ENCODE measurements around the gene SPINT3.
"Not testable (repeated sequence)": the region's sequence is repeated elsewhere in the genome, so short reads cannot be mapped to it uniquely, and the experiment has no call there.

Gene SPINT3

DNA sequence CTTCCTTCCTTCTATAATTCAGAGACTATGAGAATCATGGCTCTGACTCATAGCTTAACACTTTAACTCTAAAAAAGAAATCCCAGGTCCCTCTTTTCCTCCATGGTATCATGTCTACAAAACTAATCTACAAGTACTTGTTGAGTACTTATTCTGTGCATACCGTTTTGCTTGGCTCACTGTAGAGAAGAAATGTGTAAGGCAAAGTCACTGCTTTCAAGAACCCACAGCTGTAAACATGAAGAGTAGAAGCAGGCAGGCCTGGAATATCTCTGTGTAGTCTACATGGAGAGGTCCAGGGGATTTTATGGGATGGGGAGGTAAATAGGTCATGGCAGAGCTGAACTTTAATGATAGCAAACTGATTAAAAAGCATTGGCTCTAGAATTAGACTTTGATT lies 13.8 kb downstream of the SPINT3 start:
- no peak for DNase-seq

DNA sequence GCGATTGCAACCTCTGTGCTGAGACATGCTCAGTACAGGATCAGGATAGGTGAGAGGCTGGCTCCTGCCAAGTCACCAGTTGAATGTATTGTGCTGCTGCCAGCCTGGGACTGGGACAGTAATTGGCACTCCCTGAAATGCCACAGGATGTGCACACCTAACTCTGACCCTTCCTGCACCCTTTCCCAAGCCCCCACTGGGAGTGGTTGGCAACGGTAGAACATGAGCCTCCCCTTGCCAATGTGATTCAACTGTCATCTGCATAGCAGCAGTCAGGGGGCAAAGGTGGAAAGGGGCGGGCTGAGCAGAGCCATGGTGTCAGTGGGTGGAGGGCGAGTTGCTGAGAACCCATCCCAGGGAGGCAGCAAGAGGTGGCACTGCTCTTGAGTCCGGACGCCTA lies 15.4 kb downstream of the SPINT3 start:
- DNase-seq, result no peak

DNA sequence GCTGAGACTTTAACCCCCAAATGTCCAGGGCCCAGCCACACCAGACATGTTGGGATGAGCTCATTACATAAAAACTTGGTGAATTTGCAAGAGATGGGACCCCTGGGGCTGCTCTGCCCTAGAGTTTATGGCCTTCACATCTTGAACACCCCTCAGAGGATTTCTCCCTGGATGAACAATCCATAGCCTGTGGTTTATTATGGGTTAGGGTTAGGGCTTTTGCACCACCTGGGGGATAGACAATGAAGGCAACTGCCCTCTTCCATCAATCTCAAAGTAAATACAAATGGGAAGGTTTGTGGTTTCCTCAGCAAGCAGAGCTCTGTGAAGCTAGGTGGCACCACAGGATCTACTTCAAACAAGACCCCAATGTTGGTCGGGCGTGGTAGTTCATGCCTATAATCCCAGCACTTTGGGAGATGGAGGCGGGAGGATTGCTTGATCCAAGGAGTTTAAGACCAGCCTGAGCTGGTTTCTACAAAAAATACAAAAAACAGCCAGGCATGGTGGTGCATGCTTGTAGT lies 17.4 kb downstream of the SPINT3 start:
- DNase-seq, result no peak

DNA sequence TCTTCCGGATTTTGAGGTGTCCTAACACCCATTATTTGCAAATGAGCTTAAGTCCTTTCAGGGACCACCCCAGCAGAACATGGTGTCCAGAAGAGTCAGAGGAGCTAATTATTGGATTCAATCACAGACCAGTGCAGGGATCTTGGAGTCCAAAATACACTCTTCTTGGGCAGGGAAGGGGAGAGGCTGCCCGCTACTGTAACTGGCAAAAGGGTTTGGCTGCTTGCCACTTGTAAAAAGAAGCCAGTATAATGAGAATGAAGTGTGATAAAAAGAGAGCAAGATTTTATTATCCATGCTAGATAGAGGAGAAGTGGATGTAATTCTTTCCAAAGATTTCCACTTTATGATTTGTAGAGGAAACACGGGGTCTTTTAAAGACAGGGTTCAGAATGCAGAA lies 19.3 kb downstream of the SPINT3 start:
- DNase-seq, result no peak

DNA sequence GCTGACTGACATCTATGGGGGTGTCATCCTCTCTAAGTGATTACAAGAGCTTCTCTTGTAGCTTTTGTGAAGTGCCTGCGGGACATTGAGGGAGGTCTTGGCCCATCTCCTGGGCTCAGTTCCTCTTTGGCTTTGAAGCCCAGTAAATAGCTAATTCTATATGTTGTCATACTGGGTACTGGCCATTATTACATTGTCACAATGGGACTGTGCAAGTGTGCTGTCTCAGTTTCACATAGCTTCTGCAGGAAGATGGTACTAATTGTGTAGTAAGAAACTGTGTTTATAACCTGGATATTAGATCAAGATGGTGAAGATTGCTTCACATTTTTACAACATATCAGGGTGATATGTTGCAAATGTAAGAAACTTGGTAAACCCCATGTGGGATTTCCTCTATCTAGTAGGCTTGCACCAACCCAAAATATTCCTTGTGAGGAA lies 19.9 kb downstream of the SPINT3 start:
- no peak for DNase-seq

DNA sequence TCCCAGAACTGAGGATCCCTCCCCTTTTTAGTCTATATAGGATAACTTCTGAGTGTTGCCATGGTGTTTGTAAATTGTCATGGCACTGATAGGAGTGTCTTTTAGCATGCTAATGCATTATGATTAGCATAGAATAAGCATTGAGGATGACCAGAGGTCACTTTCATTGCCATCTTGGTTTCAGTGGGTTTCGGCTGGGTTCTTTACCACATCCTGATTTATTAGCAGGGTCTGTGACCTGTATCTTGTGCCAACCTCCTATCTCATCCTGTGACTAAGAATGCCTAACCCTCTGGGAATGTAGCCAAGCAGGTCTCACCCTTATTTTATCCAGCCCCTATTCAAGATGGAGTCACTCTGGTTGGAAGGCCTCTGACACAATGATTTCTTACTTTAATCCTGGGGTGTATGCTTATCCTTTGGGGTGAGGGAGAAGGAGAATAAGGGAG lies 26.3 kb downstream of the SPINT3 start:
- DNase-seq, result no peak

DNA sequence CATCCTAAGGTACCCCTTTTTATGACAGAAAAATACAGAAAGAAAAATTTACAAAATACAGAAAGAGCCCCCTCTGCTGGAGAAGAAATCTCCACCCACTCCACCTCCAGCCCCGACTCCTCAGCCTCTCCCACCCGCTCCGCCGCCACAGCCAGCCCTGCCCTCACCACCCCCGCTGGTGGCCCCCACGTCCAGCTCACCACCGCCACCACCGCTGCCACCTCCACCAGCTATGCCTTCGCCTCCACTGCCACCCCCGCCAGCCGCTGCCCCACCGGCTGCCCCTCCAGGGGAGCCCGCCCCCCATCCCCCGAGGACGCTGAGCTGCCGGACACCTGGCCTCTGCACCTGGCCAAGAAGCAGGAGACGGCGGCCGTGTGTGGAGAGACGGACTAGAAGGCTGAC lies 28.2 kb downstream of the SPINT3 start:
- DNase-seq, result no peak

DNA sequence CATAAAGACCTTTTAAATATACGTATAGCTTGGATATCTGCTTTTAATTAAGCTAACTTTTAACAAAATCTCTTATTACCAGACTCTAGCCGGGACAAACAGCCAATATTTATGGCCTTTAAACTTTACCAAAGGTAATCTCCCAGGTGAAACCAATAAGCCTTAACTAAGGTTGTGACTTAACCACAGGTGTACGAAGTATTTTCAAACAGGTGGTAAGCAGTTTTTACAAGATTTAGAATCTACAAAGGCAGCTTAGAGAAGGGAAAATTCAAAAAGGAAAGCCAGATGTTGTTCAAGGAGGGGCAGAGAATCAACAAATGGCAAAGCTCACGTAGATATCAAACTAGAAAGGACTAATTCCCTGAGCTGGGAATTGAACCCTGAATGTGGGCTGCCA lies 30.0 kb downstream of the SPINT3 start:
- DNase-seq, result no peak

DNA sequence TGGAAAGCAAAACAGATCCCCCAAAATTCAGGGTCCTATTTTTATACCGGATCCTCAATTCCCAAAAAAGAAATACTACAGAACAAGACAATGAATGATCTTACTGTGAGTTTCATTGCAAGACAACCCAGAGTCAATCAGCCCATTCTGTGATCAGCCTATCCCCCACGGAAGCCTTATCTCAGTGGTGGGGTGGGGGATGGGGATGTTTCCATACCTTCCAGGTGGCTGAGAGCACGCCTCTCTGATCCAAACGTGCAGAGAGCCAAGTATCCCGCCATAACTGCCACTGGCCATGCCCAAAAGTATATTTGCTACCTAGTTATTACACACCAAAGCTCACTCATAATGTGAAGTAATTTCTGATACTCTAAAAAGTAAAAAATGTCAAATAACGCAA lies 30.7 kb downstream of the SPINT3 start:
- no peak for DNase-seq

DNA sequence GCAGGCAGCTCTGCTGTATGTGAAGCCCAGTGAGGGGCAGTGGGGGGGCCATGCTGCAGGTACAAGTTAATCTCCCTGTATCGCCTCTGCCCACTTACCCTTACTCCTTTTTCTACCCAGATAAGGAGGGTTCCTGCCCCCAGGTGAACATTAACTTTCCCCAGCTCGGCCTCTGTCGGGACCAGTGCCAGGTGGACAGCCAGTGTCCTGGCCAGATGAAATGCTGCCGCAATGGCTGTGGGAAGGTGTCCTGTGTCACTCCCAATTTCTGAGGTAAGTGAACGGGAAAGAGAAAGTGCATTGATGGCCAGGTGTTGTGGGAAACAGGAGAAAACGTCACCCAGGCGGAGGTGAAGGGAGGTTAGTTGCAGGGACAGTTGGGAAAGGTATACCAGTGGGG lies 35.6 kb downstream of the SPINT3 start:
- no peak for DNase-seq

DNA sequence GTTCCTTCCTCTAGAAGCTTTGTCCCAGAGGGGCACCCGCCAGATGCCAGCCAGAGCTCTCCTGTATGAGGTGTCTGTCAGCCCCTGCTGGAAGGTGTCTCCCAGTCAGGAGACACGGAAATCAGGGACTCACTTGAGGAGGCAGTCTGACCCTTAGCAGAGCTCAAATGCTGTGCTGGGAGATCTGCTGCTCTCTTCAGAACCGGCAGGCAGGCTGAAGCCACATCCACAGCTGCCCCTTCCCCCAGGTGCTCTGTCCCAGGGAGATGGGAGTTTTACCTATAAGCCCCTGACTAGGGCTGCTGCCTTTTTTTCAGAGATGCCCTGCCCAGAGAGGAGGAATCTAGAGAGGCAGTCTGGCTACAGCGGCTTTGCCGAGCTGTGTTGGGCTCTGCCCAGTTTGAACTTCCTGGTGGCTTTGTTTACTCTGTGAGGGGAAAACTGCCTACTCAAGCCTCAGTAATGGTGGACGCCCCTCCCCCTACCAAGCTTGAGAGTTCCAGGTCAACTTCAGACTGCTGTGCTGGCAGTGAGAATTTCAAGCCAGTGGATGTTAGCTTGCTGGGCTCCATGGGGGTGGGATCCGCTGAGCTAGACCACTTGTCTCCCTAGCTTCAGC lies 37.8 kb downstream of the SPINT3 start:
- DNase-seq, result not testable (repeated sequence)

DNA sequence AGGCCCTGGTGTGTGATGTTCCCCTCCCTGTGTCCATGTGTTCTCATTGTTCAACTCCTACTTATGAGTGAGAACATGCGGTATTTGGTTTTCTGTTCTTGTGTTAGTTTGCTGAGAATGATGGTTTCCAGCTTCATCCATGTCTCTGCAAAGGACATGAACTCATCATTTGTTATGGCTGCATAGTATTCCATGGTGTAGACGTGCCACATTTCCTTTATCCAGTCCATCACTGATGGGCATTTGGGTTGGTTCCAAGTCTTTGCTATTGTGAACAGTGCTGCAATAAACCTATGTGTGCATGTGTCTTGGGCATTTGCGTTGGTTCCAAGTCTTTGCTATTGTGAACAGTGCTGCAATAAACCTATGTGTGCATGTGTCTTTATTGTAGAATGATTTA lies 43.1 kb downstream of the SPINT3 start:
- not testable (repeated sequence) for DNase-seq

DNA sequence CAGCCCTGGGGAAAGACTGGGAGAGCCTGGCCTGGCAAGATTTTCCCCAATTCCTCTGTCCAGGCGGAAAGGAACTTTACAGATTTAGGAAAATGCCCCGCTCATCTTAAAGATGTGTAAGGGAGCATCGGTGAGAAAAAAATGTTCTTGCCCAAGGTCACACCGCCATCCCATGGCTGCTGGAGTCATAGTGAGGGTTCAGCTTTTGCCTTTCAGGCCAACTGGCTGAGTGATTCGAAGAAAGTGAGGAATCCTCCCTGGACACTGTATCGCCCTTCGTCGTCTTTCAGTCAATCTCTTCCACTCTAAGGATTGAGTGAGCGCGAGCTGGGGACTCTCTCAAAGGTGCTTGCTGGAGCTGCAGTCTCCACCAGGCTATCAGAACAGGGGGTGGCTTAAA lies 44.5 kb downstream of the SPINT3 start:
- no peak for DNase-seq

DNA sequence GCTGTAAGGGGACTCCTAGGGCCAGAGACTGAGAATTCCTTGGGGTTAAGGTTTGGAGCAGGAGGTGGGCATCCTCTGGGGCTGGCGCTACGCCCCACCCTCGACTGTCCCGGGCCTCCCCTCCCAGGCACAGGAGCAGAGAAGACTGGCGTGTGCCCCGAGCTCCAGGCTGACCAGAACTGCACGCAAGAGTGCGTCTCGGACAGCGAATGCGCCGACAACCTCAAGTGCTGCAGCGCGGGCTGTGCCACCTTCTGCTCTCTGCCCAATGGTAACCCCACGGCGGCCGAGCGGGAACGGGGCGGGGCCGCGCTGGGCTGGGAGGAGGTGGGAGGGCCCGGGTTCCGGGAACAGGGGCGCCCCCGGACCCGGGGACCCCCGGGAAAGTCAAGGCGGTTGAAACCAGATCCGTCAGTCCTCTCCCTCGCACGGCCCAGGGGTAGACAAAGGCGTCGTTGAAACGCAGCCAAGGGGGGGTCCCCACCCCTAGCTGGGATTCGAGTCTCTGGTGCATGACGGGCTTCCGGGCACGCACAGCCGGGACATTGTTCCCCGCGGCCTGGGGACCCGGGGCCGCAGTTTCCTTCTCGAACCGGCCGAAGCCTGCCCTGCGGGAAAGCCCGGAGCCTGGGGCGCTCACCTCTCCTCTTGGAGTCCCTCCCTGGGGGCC lies 45.0 kb downstream of the SPINT3 start:
- no peak for DNase-seq

DNA sequence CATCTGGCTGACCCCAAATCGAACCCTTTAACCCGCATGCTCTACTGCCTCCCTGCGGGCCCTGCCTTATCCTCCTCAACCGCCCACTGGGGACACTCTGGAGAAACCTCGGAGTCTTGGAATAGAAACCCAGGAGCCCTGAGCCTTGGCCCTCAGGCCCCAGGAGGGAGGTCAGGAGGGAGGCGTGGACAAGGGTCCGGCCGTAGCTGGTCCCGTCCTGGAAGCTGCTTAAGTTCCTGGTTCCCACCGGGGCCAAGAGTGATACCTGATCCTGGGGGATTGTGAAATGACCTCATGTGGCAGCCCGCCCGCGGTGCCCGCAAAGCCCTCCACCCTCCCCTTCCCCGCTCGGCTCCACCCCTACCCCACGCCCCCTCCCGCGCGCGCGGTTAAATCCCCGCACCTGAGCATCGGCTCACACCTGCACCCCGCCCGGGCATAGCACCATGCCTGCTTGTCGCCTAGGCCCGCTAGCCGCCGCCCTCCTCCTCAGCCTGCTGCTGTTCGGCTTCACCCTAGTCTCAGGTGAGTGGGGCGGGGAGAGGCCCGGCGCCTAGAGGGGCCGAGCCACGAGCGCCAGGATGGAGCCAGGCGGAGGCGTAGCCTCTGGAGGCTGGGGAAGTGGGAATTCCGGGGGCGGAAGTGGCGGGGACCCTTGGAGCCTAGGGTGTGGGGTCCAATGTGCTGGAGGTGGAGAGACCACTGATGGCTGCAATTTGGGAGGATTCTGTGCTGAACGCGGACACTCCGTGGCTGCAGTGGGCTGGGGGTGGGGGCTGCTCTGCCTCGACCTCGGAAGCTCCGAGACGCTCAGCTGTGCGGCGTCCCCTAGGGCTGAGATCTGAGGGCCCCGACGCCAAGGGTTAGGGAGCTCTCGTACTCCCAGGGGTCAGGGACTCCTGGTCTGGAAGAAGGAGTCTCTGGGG lies 45.8 kb downstream of the SPINT3 start, which contains the start of gene WFDC2:
WFDC2 (plus strand) TSS at position 418 of the 926 bp plus-strand sequence; CDS start at position 447, 29 bp downstream.
- no peak for DNase-seq

DNA sequence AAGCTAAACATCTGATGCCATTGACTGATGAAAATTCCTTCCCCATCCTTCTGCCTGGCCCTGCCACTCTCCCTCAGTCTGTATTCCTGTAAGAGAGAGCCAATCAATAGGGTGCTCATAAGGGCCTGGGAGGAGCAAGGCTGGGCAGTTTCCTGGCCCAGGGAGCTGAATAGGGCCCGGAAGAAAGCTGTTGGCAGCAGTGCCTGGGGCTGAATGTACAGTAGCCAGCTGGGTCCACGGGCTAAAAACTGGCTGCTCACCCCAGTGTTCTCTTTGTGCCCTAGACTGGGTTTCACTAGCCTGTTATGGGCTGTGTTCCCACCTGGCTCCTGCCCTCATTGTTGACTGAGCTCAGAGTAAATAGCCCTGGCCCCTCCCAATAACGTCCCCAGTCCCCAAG lies 47.6 kb downstream of the SPINT3 start:
- no peak for DNase-seq

DNA sequence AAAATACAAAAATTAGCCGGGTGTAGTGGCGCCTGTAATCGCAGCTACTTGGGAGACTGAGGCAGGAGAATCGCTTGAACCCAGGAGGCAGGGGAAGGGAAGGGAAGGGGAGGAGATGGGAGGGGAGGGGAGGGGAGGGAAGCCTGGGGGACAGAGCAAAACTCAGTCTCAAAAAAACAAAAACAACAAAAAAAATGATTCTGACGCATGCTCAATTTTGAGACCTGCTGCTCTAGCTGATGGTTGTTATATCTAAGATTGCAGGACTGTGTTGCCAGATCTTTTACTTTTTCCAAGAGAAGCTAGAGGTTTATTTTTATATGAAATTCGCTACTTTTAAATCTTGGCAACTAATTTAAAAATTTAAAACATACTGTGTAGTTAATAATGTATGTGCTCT lies 48.2 kb downstream of the SPINT3 start:
- no peak for DNase-seq

DNA sequence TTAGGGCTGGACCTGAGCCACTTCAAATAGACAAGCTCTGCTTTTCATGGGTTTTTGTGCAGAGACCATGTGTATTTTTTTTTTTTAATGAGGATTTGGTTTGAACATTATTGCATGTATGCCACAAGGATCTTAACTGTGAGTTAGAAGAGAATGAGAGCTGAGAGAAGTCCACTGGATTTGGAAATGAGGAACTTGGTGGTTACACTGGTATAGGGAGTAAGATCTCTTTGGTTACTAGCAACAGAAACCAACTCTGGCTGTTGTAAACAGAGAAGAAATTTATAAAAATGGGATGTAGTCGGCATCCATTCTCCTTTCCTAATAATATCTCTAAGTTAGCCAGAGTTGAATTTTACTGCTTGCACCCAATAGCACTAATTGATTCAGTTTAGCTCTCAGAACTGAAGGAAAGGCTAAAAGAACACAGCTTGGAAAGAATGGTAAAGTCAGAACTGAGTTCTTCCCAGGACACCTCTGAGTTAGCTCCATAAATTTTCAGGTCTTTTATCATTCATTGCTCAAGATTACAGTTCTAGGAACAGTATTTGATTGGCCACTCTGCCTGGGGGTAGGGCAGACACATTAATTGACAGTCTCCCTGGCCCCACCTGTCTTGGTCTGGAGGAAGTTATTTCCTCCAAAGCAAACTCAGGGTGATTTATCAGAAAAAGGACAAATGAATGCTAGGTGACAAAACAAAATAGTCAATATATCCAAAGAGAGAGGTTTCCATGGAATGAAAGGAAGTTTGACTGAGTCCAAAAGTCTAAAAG lies 49.7 kb downstream of the SPINT3 start:
- no peak for DNase-seq

DNA sequence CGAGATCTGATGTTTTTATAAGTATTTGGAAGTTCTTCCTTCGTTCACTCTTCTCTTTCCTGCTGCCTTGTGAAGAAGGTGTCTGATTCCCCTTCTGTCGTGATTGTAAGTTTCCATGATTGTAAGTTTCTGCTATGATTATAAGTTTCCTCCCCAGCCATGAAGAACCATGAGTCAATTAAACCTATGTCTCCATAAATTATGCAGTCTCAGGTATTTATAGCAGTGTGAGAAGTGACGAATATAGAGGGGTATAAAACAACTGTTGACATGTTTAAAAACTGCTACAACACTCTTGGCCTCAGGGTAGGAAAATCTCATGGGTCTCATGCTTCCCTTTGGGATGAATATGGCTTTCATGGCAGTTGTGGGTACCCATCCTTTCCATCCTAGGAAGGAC lies 51.7 kb downstream of the SPINT3 start:
- DNase-seq, result no peak

DNA sequence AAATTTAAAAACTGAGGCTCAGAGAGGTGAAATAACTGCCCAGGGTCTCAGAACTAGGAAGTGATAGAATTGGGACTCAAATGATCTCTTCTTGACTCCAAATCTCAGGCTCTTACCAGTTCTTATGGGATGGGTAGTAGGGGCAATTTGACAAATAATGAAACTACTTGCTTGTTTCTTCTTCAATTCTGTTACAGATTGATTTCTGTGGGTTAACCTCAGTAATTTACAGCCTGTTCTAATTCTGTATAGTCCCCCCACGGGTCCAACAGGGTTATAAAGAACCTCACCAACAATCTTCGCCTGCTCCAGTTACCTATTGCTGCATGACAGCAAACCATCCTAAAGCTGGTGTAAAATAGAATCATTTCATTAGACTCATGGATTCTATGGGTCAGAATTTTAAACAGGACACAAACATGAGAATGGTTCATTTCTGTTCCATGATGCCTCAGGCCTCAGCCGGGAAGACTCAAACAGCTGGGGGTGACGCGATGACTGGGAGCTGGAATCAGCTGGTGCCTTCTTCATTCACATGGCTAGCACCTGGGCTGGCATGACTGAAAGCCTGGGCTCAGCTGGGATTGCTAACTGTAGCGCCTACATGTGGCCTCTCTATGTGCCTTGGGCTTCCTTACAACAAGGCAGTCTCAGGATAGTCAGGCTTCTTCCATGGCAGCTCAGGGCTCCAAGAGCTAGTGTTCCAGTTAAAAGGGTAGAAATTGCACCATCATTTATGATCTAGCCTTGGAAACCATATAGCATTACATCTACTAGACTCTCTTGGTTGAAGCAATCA lies 52.5 kb downstream of the SPINT3 start:
- DNase-seq, result no peak

Data from NCI-H524 treated with DMSO at 0.1 percent for 48 hours (cell line).